Right ventricle myocardium inferior (tissue), 1 donor: ENCODE measurements around the gene SYNJ2. TPM values are rescaled to one million over a fixed set of nuclear protein-coding genes. Genes with fewer than 3 reads are reported as not detected.

Experiments used
- ATAC-seq: fragments of 200-7000 bp; cut with Tn5 transposase; one replicate; pipeline ENCODE4 v1.9.1; 2020; ENCODE audit warnings: mild to moderate bottlenecking, moderate library complexity
- DNase-seq: peaks from one replicate; pipeline ENCODE4 v3.0.0; 2021; ENCODE audit errors: missing footprints
- intact Hi-C: fragments of 100-400 bp; cut with DNase I; formaldehyde crosslinking; loops from one replicate; pipeline ENCODE4 v1.11.0; 2022
- total RNA-seq: library from RNA; stranded (reverse); fragmentation: NEBNext Ultra II Directional; extraction: Animal tissue kit (Norgen Biotek cat#: 25700); gene quantifications from one replicate; pipeline ENCODE4 v1.2.1, GENCODE V29; 2021
- donor health status: DM: no; HTN: yes; CAD: no; lungs with severe emphysema.

The SYNJ2 gene
- total RNA-seq, 1 donor from 2014 or later: 15.0 TPM

- ATAC-seq (no peak), DNase-seq (no peak)
- intact Hi-C loops: no loop called here
Measured at GRCh38 chr6:158109748-158110147, 128.1 kb downstream of the SYNJ2 start.

- intact Hi-C loops: no loop called here
- DNase-seq: no peak
- no peak for ATAC-seq
Measured at GRCh38 chr6:158110986-158111385, 129.3 kb downstream of the SYNJ2 start.

GRCh38 chr6:158111987-158112386, 130.3 kb downstream of the SYNJ2 start:
- no peak for DNase-seq
- intact Hi-C loops: no loop called here

GRCh38 chr6:158113802-158114201, 132.1 kb downstream of the SYNJ2 start:
- DNase-seq: no peak
- intact Hi-C loops: no loop called here
- no peak for ATAC-seq

More at GRCh38 chr6:158111987-158112386, 130.3 kb downstream of the SYNJ2 start:
- ATAC-seq: no peak

GRCh38 chr6:158115102-158115501, 133.4 kb downstream of the SYNJ2 start:
- intact Hi-C loops: no loop called here
- DNase-seq (no peak), ATAC-seq (no peak)

- no peak for DNase-seq
- intact Hi-C loops: no loop called here
- ATAC-seq: no peak
Measured at GRCh38 chr6:158115508-158115907, 133.8 kb downstream of the SYNJ2 start.

GRCh38 chr6:158118886-158119285, 137.2 kb downstream of the SYNJ2 start:
- DNase-seq: no peak
- intact Hi-C loops: no loop called here
- no peak for ATAC-seq

- intact Hi-C loops: no loop called here
- DNase-seq (no peak), ATAC-seq (no peak)
Measured at GRCh38 chr6:158121335-158121734, 139.7 kb downstream of the SYNJ2 start.

- ATAC-seq (no peak), DNase-seq (no peak)
- intact Hi-C loops: no loop called here
Measured at GRCh38 chr6:158122048-158122447, 140.4 kb downstream of the SYNJ2 start.

- DNase-seq (no peak), ATAC-seq (no peak)
- intact Hi-C loops: no loop called here
Measured at GRCh38 chr6:158124288-158124687, 142.6 kb downstream of the SYNJ2 start.

- intact Hi-C loops: no loop called here
- ATAC-seq: no peak
- DNase-seq: no peak
Measured at GRCh38 chr6:158125271-158125670, 143.6 kb downstream of the SYNJ2 start.

GRCh38 chr6:158131926-158132325, 150.3 kb downstream of the SYNJ2 start:
- ATAC-seq (no peak), DNase-seq (no peak)
- intact Hi-C loops: no loop called here

GRCh38 chr6:158142789-158143188, 161.1 kb downstream of the SYNJ2 start:
- ATAC-seq (no peak), DNase-seq (no peak)
- intact Hi-C loops: no loop called here

GRCh38 chr6:158143700-158144099, 162.0 kb downstream of the SYNJ2 start:
- intact Hi-C loops: no loop called here
- DNase-seq (no peak), ATAC-seq (no peak)

Other genes with a start within 250 kb of the SYNJ2 start
- 35.5 TPM for gene SNX9, start 158.6 kb upstream of the SYNJ2 start, total RNA-seq
- 5.5 TPM for gene SERAC1, start 186.4 kb downstream of the SYNJ2 start, total RNA-seq
- gene GTF2H5, start 186.5 kb downstream of the SYNJ2 start, total RNA-seq: 27.0 TPM